HL-60/S4 (cell line): ENCODE data around the gene CHST11.

ENCODE experiments used
- in situ Hi-C: fragments of 300-500 bp; cut with MboI; formaldehyde crosslinking; loops from 2 replicates; pipeline ENCODE4 v1.14.3; 2022; ENCODE audit warnings: low sequenced_read_pairs

CHST11 gene

DNA sequence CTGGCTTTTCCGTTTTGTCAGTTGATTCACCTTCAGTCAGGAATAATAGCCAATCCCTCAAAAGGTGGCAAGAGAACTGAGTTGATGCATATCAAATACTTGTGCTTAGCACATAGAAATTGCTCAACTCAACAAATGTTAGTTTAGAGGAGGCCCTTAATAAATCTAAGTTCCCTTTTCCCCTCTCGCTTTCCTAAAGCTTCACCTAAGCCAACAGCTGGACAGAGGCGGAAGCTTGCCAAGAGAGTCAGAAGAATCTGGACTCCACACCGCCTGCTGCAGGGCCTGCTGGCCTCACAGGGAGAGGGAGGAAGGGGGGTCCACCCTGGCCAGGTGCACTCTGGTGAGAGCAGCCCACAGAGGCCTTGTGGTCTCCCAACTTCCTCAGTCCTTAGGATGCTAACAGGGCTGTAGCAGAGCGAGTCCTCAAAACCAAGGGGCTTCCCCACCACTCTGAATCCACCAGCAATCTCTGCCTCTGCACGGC, 213.1 kb downstream of the CHST11 start:
- in situ Hi-C loops: no loop called here

DNA sequence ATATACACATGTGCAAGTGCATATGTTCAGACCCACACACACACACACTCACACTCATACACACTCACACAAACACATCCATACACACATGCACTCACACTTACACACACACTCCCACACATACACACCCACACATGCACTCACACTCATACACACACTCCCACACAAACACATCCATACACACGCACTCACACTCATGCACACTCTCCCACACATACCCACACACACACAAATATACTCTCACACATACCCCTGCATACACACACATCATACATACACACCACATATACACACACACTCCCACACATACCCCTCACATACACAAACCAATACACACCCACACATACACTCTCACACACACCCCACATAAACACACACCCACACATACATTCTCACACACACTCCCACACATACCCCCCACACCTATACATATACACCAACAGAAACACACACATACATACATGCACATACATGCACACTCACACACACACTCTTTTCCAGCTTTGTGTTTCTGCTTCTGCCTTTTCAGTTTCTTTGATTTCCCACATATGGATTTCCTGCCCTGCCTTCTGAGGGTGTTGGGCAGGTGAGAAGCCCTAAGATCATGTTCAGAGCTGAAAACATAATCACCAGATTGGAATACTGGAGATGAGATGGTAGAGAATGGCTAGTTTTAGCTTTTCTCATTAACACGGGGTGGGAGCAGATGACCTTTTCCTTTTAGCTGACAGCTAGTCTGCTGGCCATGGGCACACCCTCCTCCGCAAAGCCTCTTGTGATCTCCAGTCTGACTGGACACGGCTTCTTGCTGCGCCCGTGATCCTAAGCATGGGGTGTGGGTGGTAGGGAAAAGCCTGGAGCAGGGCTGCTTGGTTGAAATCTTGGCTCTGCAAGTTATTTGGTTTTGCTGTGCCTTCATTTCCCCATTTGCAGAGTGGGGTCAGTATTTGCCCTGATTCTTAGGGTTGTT, 214.0 kb downstream of the CHST11 start:
- in situ Hi-C loops: no loop called here

DNA sequence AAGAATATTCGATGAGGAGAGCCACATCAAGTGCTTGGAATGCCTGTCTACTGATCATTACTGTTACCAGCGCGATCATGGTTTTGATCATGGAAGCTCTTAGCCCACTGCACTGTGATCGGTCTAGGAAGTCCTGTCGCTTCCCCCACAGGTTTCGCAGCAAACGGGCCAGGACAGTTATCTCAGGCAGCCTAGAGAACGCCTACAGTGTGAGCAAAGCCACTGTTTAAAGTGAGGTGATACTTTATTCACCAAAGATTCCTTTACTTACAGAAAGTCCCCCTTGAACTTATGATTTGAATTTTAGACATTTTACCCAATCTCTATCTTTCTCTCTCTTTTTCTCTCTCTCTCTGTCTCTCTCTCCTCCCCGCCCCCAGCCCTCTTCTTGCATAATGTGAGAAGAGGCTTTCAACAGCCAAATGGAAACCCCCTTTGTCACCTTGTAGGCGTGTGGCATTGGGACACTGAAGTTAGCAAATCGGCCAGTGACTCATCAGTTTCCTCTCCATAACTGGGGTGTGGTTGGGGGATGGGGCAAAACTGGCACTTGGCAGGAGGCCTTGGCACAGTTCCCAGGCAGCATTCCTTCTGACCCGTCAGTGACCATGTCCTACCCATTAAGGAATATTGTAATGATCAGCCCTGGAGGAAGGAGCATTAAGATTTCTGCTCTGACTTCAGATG, 214.8 kb downstream of the CHST11 start:
- in situ Hi-C loops: no loop called here

DNA sequence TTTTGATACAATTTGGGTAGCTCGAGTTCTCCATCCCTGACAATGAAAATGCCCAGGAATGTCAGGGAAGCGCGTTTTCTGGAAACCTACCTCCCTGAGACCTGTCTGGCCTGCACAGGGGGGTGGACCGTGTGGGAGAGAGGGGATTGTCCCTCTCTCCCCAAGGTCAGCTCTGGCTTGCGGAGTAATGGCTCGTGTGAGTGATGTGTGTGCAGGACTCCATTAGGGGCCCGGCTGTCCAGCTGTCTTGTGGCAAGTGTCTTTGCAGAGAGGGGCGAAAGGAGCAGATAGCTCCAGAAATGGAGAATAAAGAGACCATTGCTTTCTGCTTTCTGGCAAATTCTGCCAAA, 215.3 kb downstream of the CHST11 start:
- in situ Hi-C loops: no loop called here

DNA sequence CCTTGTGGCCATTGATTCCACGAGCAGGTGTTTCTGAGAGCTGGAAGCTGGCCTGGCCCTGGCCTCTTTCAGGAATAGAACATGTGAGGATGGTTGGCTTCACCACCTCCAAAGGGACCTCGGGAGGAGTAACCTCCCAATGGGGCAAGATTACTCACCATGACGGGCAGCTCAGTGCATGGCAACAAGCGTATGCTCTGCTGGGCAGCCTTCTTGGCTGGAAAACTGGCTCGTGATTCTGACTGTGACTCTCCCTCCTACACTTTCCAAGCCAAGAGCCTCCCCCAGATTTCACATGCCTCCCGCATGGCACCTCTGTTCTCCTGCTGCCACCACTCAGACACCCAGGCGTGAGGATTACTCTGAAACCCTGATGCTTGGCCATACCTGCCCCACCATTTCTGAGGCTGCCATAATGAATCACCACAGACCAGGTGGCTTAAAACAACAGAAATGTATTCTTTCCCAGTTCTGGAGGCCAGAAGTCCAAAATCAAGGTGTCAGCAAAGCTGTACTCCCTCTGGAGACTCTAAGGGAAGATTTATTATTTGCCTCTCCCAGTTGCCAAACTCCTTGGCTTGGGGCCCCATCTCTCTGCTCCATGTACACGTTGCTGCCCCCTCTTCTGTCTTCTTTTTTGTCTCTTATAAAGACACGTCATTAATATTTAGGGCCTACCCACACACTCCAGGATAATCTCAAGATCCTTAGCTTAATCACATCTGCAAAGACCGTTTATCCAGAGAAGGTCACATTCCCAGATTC, 215.9 kb downstream of the CHST11 start:
- in situ Hi-C loops: no loop called here

DNA sequence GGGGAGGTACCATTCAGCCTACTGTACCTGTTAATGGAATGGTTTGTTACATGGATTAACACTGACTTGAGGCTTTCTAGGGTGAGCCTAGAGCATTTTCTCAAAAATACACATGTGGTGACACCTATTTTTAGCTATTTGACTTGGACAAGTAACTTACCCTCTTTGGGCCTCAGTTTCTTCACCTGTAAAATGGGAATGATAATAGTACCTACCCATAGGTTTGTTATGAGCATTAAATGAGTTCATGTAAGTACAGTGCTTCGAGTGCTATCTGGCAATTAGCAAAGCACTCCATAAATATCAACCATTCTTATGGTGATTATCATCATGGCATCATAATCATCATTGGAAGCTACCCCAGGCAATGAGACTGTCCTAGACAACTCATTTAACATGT, 216.5 kb downstream of the CHST11 start:
- in situ Hi-C loops: no loop called here

DNA sequence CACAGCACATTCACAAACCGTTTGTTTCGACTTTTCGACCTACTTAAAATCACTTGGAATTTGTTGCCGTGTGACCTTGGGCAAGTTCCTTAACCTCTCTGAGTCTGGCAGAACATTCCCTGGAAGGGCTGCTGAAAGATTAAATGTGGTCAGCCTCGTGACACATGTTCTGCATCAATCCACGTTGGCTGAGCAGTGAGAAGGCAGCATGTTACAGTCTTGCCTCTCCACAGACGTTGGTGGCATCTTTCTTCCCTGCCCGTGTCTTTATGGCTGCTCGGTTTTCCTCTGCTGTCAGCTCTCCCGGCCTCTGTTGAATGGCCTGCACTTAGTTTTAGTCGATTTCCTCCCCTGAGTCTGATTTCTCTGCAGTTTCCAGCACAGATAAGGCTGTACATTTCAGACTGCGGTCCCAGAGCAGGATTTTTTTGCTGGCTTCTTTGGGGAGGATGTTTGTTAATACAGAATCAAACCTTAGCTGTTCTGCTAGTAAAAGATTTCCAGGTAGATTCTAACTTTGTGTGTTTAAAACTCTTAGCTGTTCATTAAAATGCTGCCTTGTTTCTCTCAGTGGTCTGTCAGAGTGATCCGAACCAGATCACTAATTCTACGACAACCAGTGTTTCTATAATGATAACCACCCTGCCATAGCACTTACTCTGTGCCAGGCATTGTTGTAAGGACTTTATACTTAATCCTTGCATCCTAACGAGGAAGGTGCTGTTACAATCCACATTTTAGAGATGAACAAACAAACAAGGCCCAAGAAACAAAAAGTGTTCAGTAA, 217.1 kb downstream of the CHST11 start:
- in situ Hi-C loops: no loop called here

DNA sequence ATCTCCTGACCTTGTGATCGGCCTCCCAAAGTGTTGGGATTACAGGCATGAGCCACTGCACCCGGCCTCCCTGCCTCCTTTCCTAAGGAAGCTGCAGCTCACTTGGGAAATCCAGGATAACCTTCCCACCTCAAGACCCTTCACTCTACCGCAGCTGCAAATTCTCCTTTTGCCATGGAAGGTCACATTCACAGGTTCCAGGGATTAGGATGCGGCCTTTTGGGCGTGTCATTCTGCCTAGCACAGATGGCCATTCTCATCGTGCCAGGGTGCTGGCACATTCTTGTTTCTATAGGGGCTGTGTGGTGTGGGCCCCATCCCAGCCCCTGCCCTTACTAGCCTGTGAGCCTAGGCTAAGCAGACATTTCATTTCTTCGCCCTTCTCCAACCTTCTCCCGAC, 219.9 kb downstream of the CHST11 start:
- in situ Hi-C loops: no loop called here

DNA sequence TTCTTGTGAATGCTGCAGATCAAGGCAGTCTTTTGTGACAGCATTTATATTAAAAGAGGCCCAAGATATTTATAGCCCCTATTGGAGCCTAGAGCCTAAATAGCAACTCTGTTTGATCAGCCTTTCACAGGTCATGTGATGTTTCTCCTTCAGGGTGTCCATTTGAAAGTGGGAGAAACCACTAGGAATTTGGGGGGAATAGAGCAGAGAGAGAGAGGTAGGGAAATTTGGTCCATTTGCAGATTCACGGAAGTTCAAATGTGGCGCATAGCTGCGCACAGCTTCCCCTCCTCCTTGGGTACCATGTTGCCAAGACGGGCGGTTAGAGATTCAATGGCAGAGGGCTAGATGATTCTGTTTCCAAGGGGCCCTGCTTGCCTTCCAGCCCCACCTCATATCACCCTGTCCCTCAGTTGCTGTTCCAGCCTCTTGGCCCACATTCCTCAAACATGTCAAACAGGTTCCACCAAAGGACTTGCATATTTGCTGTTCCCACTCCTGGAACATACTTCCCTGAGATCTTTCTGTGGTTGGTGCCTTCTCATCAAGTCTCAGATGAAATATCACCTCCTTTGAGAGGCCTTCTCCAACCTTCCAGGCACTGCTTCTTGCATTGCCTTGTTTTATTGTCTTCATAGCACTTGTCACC, 220.8 kb downstream of the CHST11 start:
- in situ Hi-C loops: no loop called here

DNA sequence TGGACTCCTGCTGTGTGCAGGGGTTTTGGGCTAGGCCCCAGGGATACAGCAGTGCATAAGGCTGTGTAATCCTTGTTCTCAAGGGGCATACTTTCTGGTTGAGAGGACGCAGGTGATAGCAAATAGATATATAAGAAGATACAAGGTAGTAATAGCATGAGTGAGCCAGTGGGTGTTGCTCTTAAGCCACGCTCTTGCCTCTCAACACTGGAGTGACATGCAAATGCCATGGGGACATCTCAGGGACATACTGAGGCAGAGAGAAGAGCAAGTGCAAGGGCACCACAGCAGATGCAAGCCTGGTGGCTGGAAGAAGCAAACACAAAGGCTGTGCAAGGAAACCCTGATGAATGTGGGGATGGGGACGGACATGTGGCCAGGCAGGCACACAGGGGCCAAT, 223.3 kb downstream of the CHST11 start:
- in situ Hi-C loops: no loop called here

DNA sequence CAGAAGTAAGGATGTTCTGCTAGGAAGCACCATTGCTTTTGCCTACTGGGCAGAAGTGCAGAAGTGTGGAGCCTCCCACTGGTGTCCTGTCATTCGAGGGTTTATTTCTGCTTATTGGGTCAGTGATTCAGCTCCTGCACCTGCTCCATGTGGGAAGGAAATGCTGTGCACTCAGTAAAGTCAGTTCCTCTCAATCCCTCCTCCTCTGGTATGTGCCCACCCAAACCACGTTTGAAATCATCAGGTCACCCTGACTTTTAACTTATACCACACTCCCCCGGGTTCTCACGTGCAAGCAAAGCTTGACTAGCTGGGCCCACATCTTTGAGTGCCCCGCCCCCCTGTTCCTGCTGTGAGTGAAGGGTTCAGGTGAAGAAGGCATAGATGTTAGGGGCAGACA, 223.7 kb downstream of the CHST11 start:
- in situ Hi-C loops: no loop called here

DNA sequence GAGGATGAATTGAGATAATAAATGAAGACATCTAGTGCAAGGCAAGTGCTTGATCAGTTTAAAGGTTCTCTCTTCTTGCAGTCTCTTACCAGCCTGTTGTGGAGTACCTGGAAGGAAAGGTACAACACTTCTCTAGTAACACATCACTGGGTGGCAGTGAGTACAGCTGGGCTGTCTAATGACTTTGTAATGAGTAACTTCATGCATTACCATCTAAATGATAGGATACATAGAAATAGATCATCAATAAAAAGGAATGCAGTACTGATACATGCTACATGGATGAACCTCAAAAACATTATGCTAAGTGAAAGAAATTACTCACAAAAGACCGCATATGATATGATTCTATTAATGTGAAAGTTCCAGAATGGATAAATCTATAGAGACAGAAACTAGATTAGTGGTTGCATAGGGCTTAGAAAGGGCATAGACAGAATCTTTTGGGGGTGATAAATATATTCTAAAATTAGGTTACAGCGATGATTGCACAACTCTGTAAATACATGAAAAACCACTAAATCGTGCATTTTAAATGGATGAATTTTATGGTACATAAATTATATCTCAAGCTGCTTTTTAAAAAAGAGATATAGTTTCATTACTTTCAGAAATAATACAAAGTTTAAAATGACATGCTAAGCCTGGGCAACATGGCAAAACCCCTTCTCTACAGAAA, 224.4 kb downstream of the CHST11 start:
- in situ Hi-C loops: no loop called here

DNA sequence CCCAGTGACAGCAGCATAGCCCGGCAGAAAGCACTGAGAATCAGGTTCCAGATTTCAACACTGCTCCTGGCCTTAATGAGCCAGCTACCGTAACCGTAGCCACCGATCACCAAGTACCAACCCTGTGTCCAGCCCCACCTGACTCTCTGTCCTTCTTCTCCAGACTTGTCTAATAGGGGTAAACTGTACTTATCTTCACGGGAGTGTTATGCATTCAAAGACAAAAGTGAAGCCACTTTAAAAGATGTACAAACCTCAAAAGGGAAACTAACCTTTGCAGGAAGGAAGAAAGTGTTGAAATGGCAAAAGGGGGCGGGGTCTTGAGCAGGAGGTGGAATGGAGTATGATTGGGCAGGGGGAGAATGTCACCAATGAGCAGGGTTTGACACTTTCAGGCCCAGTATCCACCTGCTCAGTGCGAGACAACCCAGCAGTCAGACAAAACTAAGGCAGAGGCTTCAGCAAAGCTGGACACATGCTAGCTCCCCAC, 226.1 kb downstream of the CHST11 start:
- in situ Hi-C loops: no loop called here

DNA sequence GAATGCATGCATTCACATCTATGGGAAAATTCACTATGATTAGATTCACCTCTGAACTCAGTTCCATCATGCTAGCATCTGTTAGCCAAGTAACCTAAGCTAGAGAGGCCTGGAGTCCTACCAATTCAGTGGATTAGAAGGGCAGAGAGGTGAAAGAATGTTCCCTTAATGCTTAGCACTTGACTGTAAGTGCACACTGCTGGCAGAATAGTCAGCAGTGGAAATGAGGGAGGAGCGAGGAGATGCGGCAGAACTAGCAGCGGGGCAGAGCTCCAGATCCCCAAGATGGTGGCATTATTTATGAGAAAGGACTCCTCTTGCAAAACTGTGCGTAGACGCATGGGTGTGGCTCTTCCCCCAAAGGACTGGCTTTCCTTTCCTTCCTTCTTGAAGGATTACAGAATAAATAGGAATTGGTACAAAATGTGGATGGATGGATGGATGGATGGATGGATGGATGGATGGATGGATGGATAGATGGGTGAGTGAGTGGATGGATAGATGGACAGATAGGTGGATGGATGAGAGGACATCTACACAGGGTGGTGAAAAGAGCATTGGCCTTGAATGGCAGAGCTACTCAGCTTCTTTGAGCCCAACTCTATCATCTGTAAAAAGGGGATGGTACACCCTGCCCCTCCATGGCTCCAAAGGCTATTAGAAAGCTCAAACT, 227.2 kb downstream of the CHST11 start:
- in situ Hi-C loops: no loop called here

DNA sequence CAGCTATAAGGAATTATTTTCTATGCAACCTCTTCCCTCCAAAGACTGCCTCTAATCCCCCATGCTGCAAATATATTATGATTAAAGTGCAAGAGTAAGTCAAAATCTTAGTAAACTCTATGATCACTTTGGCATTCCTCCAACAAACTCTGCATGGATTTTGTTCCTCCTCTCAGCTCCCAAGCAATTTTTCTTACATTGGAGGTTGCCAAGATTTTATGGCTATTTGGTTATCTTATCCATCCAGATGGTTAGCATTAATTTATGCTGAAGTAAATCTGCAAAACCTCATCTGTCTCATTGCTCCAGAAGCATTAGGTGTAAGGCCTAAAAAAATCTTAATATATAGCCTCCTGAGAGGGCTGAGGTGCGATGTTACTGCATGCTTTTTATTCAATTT, 228.1 kb downstream of the CHST11 start:
- in situ Hi-C loops: no loop called here

DNA sequence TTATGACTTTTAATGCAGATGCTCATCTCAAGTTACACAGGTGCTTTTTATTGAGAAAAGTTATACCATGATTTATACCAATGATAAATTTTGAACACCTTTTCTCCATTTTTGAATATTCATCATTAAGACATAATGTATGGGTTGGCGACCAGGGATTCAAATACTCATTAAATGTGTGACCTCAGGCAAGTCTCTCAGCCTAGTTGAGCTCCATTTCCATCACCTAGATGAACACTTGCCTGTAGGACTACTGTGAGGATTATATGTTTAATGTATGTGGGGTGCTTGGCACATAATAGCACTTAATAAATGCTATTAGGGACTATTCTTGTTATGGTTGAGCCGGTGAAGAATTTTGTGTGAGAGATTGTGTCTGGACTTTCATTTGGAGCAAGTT, 228.6 kb downstream of the CHST11 start:
- in situ Hi-C loops: no loop called here

DNA sequence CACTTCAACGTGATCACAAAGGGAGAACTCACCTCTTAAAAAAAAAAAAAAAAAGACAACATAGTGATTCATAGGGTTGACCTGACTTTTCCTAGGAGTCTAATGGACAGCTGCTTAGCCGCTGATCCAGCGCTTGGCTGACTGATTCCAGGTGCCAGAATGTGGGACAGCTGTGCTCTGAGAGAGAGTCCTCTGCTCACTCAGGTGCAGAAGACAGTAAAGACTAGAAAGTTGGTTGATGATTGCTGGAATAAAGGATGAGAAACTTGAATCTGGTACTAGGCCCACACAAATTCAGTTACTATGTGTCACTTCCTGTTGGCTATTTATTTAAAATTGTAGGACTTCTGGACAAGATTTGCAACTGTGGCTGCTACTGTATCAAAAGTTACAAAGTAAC, 229.4 kb downstream of the CHST11 start:
- in situ Hi-C loops: no loop called here

DNA sequence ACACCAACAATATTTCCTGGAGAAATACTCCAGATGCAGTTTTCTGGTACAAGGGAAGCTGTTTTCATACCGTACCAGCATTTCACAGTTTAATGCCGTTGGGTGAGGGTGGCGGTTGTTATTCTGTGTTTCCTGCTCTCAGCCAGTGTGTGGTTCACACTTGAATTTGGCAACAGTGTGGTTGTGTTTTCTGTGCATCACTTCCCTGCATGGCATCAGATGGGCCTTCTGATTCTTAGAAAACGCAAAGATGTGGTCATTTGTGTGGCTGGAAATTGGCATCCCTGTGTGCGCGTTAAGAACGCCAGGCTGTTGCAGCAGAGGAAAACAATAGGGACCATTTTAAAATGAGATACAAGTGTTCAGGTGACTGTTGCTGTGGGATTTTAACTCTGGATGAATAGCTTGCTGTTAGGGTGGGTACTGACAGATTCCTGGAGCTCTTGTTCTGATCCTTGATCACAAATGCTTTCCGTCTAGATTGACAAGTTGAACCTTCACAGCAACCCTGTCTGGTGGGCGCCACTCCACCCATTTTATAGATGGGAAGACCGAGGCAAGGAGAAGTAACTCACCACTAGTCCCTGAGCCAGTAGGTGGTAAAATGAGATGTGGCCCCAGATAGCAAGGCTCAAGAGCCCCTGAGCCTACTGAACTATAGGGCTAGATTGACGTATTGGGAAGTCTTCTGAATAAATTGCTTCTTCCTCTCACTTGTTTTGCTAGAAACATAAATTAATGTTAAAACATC, 231.2 kb downstream of the CHST11 start:
- in situ Hi-C loops: no loop called here
